ENCODE results near the gene KCNQ1. TPM values are rescaled to one million over a fixed set of nuclear protein-coding genes. Genes with fewer than 3 reads are reported as not detected.

The KCNQ1 gene
- total and polyA plus RNA-seq, 2 donors (not counting 1 experiment from before 2014, with no cell fraction given): 21.5 to 28.8 TPM

GRCh38 chr11:2668876-2669275 lies 224.1 kb downstream of the KCNQ1 start:
- Histone ChIP-seq H4K20me1 (ENCODE audit: control insufficient read depth, insufficient read depth, low read length, poor library complexity, severe bottlenecking) (peaks cover 6% of the 10 kb centered on the region), H3K9me3 (ENCODE audit: control extremely low read depth in 1 of 3, control insufficient read depth in 2 of 3, insufficient read depth in 1 of 3, low read length in 2 of 3) (peaks cover 0 to 4% (median 0%) of the 10 kb centered on the region in 3 donors), H2AFZ (ENCODE audit: insufficient read depth, low read depth, low read length, poor library complexity, severe bottlenecking) (no peak overlapping the region), H3K36me3 (replicated peaks in 1 of 2; ENCODE audit: control extremely low read depth in 1 of 2, control insufficient read depth in 1 of 2, extremely low read depth in 1 of 2, insufficient read depth in 2 of 2, low read length in 1 of 2) (peaks cover 0 to 16% of the 10 kb centered on the region in 2 experiments), H3K27ac (ENCODE audit: low read length in 2 of 2) (no peak overlapping the region), H3K4me2 (replicated peaks; ENCODE audit: low read depth, low read length, poor library complexity, severe bottlenecking) (no peak overlapping the region), H3K79me2 (ENCODE audit: control insufficient read depth, insufficient read depth, low read length) (no peaks in the 10 kb centered on the region), H3K4me3 (ENCODE audit: control extremely low read depth in 1 of 5, extremely low read depth in 1 of 5, insufficient read depth in 1 of 5, low read depth in 2 of 5, low read length in 4 of 5) (no peak overlapping the region), H3K4me1 (ENCODE audit: control insufficient read depth in 2 of 2, insufficient read depth in 2 of 2, low read length in 2 of 2) (no peaks in the 10 kb centered on the region), H3K27me3 (replicated peaks in 1 of 4; ENCODE audit: control extremely low read depth in 1 of 4, control insufficient read depth in 3 of 4, insufficient read depth in 4 of 4, low read length in 3 of 4) (no peaks in the 10 kb centered on the region), H3K9ac (ENCODE audit: low read length) (no peak overlapping the region)
- DNase-seq: no peak
- peaks cover 7% of the 10 kb centered on the region for H3K4me1 Mint-ChIP-seq
- no peak for ATAC-seq (ENCODE audit: low read depth)
- no peak for TF ChIP-seq CTCF (IDR thresholded peaks at IDR 0.05)
- TF ChIP-seq EZH2 (IDR thresholded peaks at IDR 0.05; ENCODE audit: borderline replicate concordance, insufficient read depth, low read depth, low read length, poor library complexity, severe bottlenecking): no peak
- H3K9me3 Mint-ChIP-seq (ENCODE audit: insufficient read depth): no peaks in the 10 kb centered on the region
- no peak overlapping the region for H3K4me3 Mint-ChIP-seq
- WGBS (ENCODE audit: insufficient coverage): 98% methylated on average over 5 of the region's 5 CpGs
- POLR2A ChIA-PET: no interaction called here
- intact Hi-C loops (cut with micrococcal nuclease): no loop called here
- no peaks in the 10 kb centered on the region for H3K27me3 Mint-ChIP-seq
- CTCF ChIA-PET: no interaction called here
- H3K27ac Mint-ChIP-seq: no peak overlapping the region

- no peaks in the 10 kb centered on the region for H3K27me3 Mint-ChIP-seq
- H3K4me1 Mint-ChIP-seq: peaks cover 7% of the 10 kb centered on the region
- Histone ChIP-seq H3K9ac (ENCODE audit: low read length) (no peak overlapping the region), H3K79me2 (ENCODE audit: control insufficient read depth, insufficient read depth, low read length) (no peaks in the 10 kb centered on the region), H3K4me2 (replicated peaks; ENCODE audit: low read depth, low read length, poor library complexity, severe bottlenecking) (no peak overlapping the region), H3K4me3 (ENCODE audit: control extremely low read depth in 1 of 5, extremely low read depth in 1 of 5, insufficient read depth in 1 of 5, low read depth in 2 of 5, low read length in 4 of 5) (no peak overlapping the region), H3K36me3 (replicated peaks in 1 of 2; ENCODE audit: control extremely low read depth in 1 of 2, control insufficient read depth in 1 of 2, extremely low read depth in 1 of 2, insufficient read depth in 2 of 2, low read length in 1 of 2) (peaks cover 0 to 16% of the 10 kb centered on the region in 2 experiments), H3K9me3 (ENCODE audit: control extremely low read depth in 1 of 3, control insufficient read depth in 2 of 3, insufficient read depth in 1 of 3, low read length in 2 of 3) (peaks cover 0 to 6% (median 0%) of the 10 kb centered on the region in 3 donors), H3K27ac (ENCODE audit: low read length in 2 of 2) (no peak overlapping the region), H4K20me1 (ENCODE audit: control insufficient read depth, insufficient read depth, low read length, poor library complexity, severe bottlenecking) (peaks cover 6% of the 10 kb centered on the region), H3K4me1 (ENCODE audit: control insufficient read depth in 2 of 2, insufficient read depth in 2 of 2, low read length in 2 of 2) (no peaks in the 10 kb centered on the region), H2AFZ (ENCODE audit: insufficient read depth, low read depth, low read length, poor library complexity, severe bottlenecking) (no peak overlapping the region), H3K27me3 (replicated peaks in 1 of 4; ENCODE audit: control extremely low read depth in 1 of 4, control insufficient read depth in 3 of 4, insufficient read depth in 4 of 4, low read length in 3 of 4) (no peaks in the 10 kb centered on the region)
- no peak for DNase-seq
- ChIA-PET POLR2A (no interaction called here), CTCF (no interaction called here)
- intact Hi-C loops (cut with micrococcal nuclease): no loop called here
- H3K9me3 Mint-ChIP-seq (ENCODE audit: insufficient read depth): no peaks in the 10 kb centered on the region
- ATAC-seq (ENCODE audit: low read depth): no peak
- WGBS (ENCODE audit: insufficient coverage): 95% methylated on average over 7 of the region's 8 CpGs
- H3K4me3 Mint-ChIP-seq: no peak overlapping the region
- no peak for TF ChIP-seq EZH2 (IDR thresholded peaks at IDR 0.05; ENCODE audit: borderline replicate concordance, insufficient read depth, low read depth, low read length, poor library complexity, severe bottlenecking)
- TF ChIP-seq CTCF (IDR thresholded peaks at IDR 0.05): no peak
- no peak overlapping the region for H3K27ac Mint-ChIP-seq
Observed at GRCh38 chr11:2669634-2670469, 225.0 kb downstream of the KCNQ1 start.

Data from B cell (primary cell).